ENCODE data around the gene RPIA. TPM values are rescaled to one million over a fixed set of nuclear protein-coding genes. Genes with fewer than 3 reads are reported as not detected.

Gene RPIA
- total and polyA plus RNA-seq, 10 donors: 11.3 to 43.2 (median 25.2) TPM

GRCh38 chr2:88764141-88764849 is 72.8 kb downstream of the RPIA start:
- Histone ChIP-seq H3K4me1 (peaks cover 8 to 17% (median 15%) of the 10 kb centered on the region in 6 donors), H3K27me3 (replicated peaks in 1 of 7) (peaks cover 2 to 26% (median 21%) of the 10 kb centered on the region in 7 donors), H3K36me3 (no peaks in the 10 kb centered on the region), H3K27ac (peak overlapping the region in 1 of 8 donors; percentile 53), H3K9me3 (peaks cover 0 to 10% (median 7%) of the 10 kb centered on the region in 8 donors), H3K4me3 (peak overlapping the region in 1 of 8 donors; percentile 69)
- intact Hi-C loops (cut with DNase I; ENCODE audit: low total_unique reads): no loop called here
- 82 to 91% (median 87%) methylated on average over 8 to 19 of the region's 19 CpGs for WGBS, 5 donors
- no peak for TF ChIP-seq POLR2AphosphoS5 (IDR thresholded peaks at IDR 0.05)
- TF ChIP-seq CTCF (IDR thresholded peaks at IDR 0.05 in 8 of 11, conservative IDR thresholded peaks at IDR 0.05 in 3 of 11): no peak
- TF ChIP-seq POLR2A (IDR thresholded peaks at IDR 0.05): no peak
- DNase-seq: no peak

GRCh38 chr2:88764850-88765153 is 73.3 kb downstream of the RPIA start:
- intact Hi-C loops (cut with DNase I; ENCODE audit: low total_unique reads): no loop called here
- Histone ChIP-seq H3K27me3 (replicated peaks in 1 of 7) (peaks cover 2 to 26% (median 21%) of the 10 kb centered on the region in 7 donors), H3K4me1 (peaks cover 8 to 17% (median 15%) of the 10 kb centered on the region in 6 donors), H3K36me3 (no peaks in the 10 kb centered on the region), H3K27ac (peak overlapping the region in 2 of 8 donors; percentile 47 to 53), H3K9me3 (peaks cover 0 to 5% (median 2%) of the 10 kb centered on the region in 8 donors), H3K4me3 (peak overlapping the region in 7 of 8 donors; percentile 34 to 69 (median 39))
- no peak for TF ChIP-seq POLR2AphosphoS5 (IDR thresholded peaks at IDR 0.05)
- no peak for TF ChIP-seq POLR2A (IDR thresholded peaks at IDR 0.05)
- TF ChIP-seq CTCF (IDR thresholded peaks at IDR 0.05 in 8 of 11, conservative IDR thresholded peaks at IDR 0.05 in 3 of 11): no peak
- WGBS, 5 donors: 18 to 30% (median 23%) methylated on average over 16 to 22 of the region's 22 CpGs; no CpG with 5 or more reads in 1 of the 5 donors
- no peak for DNase-seq

- H3K36me3 ChIP-seq: no peaks in the 10 kb centered on the region
- peak; percentile 81 for DNase-seq
- H3K9me3 ChIP-seq: peaks cover 0 to under 1% (median 0%) of the 10 kb centered on the region in 8 donors
- WGBS, 5 donors: 0 to 6% (median 2%) methylated on average over 21 to 75 of the region's 75 CpGs
- H3K4me1 ChIP-seq: peaks cover 8 to 17% (median 15%) of the 10 kb centered on the region in 6 donors
- H3K4me3 ChIP-seq: peak overlapping the region in 7 of 8 donors; percentile 34 to 69 (median 39)
- H3K27ac ChIP-seq: peak overlapping the region in 2 of 8 donors; percentile 47 to 53
- intact Hi-C loops (cut with DNase I; ENCODE audit: low total_unique reads): no loop called here
- H3K27me3 ChIP-seq (replicated peaks in 1 of 7): peaks cover 2 to 26% (median 21%) of the 10 kb centered on the region in 7 donors
- no peak for TF ChIP-seq POLR2A (IDR thresholded peaks at IDR 0.05)
- TF ChIP-seq POLR2AphosphoS5 (IDR thresholded peaks at IDR 0.05): peak; percentile 39 to 59 (median 52)
- no peak for TF ChIP-seq CTCF (IDR thresholded peaks at IDR 0.05 in 8 of 11, conservative IDR thresholded peaks at IDR 0.05 in 3 of 11)
These were observed 73.8 kb downstream of the RPIA start for GRCh38 chr2:88765154-88765888.
